Activated CD4-positive, alpha-beta T cell treated with anti-CD3 and anti-CD28 coated beads, Interleukin-2, amount 50 U/mL, for 24 hours (primary cell): ENCODE measurements around the gene DLG2.

Source experiments
- DNase-seq, 2 donors: peaks; one replicate each; pipeline ENCODE4 v3.0.0-alpha.2; 2020; ENCODE audit warnings: low read depth in 1 of 2, low spot score in 1 of 2

The DLG2 gene

DNA sequence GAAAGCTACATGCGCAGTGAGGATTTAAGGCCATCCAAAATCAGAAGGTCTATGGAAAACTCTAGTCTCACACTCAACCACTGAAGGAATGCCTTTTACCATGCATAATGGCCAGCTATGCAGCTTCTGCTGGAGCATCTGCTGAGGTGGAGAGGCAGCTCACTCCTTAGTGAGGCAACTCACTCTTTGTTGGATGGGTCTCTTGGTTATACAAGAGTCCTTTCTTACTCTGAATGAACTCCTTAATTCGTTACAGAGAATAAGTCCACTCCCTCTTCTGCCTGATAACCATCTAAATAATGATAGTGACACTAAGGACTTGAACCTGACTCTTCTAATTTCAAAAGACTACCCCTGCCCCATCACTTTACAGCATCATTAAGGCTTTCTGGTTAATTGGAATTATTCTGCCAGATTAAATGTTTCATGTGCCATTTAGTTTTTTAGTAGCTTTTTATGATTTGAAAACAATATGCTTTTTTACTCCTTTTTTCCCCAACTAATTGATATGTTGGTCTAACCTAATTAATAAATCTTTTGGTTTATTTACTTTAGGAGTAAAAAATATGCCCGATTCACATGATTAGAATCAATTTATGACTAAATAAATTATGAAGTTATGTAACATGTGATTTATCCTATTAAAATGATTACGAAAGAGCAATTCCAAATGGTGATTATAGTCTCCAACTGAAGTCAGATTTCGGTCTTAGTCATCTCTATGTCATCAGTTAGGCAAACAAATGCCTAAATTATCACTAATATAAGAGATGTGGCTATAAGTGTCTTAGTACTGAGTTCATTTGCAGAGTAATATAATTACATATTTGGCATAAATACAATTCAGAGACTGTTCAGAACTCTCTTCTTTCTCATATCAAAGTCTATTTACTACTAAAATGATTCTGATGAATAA is 2054.3 kb downstream of the DLG2 start:
- no peak for DNase-seq

DNA sequence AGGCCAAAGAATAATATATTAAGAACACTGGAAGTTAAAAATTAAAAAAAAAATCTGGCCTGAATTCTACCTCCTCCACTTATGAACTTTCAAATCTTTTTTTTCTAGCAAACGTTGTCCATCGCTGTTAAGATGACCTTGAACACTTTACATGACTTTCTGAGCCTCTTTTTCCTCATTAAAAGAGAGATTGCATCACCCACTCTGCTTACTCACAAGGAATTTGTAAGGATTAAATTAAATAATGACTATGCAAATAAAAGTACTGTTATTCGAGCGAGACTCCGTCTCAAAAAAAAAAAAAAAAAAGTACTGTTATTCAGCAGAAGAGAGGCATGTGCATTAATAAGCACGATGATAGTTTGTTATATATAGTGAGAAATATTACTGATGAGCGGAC is 2055.8 kb downstream of the DLG2 start:
- no peak for DNase-seq

DNA sequence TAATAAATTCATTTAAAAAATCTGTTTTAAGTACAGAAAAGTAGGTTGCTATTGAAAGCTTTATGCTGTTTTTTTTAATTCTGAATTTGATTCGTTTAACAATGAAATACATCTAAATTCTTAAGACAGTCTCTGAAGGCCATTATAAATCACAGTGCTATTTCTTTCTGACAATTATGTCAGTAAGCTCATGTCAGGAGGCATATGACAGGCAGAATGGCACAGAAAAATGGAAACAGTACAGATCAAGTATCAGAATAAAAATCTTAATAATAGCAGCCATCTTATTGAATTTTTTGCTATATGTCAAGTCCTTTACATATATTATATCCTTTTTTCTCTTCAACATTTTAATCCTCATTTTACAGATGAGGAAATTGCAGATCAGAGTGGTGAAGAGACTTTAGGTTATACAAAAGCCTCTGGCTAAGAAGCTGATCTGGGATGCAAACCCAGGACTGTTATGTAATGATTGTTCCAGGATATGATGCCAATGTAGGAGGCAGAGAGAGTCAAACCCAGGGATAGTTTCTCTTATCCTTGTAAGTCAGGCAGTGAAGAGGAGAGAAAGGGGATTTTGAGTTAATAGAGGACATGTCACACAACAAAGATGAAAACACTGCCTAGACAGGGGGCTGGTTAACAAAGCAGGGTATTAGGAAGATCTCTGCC is 2057.9 kb downstream of the DLG2 start:
- no peak for DNase-seq

DNA sequence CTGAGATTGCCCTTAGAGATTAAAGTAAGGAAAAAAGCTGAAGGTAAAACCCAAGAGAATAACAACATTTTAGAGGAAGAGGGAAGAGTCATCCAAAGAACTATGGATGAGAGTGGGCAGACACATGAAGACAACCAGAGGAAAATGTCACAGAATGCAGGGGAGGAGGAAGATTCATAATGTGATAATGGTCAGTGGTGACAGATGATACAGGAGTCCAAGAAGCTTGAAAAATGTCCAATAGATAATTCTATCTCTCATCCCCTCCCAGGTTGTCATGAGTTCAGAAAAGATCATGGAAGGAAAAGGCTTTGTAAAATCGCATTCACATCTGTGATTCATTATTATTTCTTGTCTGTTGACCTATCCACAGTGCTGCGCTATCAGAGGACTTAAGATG is 2058.6 kb downstream of the DLG2 start:
- DNase-seq: no peak

DNA sequence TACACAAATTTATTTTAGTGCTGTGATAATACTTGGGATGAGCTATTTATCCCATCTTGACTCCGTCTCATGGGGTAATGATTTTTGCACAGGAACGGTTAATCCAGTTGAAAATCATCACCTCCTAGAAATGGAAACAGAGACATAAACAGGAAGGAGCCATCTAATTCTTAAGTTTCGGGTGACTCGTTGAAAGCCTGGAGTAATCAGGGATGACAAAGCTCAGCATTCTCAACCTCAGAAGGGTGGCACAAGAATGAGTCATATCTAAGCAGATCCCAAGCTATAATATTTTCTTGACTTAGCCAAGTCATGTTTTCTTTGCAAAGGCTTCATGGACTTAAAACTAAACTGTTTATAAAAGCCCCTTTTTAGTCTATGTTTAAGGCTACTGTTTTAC is 2060.2 kb downstream of the DLG2 start:
- no peak for DNase-seq

DNA sequence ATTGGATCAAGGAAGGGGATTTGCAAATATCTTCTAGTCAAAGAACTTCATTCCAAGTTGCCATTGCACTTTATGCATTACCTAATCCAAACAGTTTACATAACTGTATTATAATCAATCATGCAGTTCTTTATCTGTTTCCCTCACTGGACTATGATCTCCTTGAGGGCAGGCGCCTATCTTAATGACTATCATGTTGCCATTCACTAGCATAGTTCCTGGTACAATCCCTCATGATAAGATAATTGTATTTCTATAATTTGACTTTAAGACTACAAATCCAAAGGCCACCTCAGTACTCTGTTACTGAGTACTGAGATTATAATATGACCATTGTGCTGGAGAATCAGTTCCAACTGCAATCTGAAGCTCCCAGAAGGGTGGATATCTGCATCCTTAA is 2062.3 kb downstream of the DLG2 start:
- no peak for DNase-seq

DNA sequence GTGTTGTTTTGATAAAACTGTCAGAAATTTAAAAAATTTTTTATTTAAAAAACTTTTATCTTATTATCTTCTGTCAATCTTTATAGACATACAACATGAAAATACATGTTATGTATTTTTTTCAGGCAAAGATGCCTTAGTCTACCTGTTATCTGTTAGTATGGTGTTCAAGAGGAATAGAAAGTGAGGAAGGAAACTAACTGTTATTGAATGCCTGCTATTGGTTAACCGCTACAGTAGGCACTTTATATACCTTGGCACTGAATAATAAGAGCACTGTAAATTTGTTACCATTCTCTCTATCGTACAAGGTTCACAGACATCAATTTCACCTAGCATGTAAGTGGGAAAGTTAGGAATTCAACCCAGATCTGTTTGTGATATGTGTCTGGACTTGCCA is 2068.9 kb downstream of the DLG2 start:
- DNase-seq: no peak

DNA sequence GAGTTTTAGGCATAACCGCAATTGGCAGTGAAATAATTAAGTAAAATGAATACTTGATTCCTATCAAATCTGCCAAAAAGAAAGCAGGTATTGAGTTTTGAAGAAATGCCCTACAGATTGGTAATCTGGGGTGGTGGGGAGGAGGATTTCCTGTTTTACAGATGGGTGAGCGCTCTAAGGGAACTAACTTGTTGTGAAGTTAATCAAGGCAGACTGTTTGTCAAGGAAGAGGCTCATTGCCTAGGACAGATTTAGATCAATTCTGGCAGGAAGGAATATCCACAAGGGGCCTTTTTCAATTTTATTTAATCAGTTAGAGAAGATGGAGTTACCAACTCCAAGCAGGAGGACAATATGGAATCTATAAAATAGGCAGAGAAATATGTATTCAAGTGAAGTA is 2069.5 kb downstream of the DLG2 start:
- DNase-seq: no peak

DNA sequence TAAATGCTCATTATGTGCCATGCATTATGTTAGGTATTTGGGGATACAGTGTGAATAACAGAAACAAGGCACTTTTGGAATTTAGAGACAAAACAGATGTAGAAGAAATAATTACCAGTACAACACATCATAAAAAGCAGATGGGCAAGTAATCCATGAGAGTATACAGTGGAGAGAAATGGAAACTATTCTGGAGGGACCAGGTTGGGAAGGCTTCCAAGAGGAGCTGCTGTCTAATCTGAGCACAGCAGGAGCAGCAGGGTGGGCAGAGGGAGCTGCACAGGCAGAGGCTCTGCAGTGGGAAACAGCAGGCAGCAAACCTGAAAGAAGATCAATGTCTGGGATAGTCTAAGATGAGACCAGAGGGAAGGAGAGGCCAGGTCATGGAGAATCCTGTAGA is 2072.3 kb downstream of the DLG2 start:
- DNase-seq: no peak

DNA sequence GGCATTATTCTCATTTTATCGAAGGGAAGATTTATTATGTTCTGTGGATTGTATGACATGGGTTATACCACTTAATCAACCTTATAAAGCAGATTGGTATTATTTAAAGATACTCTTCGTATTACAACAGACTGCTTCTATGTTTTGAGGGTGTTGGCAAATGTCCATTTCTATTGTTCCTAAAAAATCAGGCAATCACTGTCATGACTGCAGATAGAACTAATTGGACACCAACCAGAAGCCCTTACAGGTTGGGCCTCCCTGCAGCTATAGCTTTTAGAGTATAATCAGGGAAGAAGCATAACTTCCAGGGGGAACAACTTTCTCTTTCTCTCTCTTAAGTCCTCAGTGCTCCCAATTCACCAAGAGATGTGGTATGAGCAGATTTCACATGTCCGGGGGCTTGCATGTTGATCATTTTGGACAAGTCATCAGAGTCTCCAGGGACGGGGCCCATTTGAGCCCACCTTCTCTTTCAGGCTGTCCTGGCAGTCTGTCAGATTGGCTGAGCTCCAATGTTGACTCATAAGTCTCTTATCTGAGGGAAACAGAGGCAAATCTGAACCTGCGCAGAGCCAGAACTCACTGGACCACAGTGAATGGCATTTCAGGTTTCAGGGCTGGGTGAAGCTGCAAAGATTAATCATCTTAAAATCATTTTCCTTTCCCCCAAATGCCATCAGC is 2077.0 kb downstream of the DLG2 start:
- DNase-seq: no peak

DNA sequence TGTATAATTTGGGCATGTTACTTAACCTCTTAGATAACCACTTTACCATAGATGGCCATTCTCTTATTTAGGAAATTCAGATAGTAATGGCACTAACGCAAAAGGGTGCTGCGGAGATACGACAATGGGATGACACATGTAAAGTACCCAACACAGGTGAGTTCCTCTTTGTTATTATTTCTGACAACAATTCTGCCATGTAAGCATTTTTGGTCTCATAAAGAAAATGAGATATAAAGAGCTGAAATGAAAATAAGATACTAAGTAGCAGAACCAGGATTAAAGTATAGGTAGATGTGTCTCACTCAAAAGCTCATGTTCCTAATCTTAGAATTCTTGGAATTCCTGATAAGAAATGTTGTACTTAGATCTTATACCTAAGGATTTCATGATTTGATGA is 2080.8 kb downstream of the DLG2 start:
- no peak for DNase-seq

DNA sequence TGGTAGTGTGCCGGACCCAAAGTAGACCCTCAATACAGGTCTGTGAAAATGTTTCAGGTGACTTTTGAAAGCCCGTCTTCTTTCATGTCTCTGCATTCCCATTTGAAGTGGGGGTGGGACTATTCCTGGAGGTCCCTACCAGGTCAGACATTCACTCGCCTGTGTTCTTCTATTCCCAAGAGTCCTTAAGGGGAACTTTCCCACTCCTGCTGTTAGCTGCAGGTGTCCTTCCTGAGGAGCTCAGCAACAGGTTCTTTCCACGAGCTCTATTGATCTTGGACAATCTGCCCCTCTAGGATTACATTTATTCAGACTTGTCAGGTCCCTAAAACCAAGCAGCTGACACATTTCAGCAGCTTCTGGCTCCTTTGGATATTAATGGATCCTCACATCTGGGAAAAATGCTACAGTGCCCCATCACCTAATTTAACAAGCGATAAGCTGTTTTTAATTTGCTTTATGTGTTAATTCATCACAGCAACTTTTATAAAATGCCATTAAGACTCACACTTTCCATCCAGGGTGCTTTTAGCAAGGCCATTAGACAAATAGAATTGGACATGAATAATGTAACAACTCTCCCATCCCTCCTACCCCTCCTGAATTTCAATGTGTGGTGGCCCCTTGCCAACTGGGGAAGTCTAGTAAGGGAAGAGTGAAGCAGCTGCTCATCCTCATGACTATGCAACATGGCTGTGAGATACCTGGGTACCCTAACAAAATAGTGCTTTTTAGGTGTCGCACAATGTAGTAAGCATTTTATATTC is 2081.5 kb downstream of the DLG2 start:
- DNase-seq: no peak

DNA sequence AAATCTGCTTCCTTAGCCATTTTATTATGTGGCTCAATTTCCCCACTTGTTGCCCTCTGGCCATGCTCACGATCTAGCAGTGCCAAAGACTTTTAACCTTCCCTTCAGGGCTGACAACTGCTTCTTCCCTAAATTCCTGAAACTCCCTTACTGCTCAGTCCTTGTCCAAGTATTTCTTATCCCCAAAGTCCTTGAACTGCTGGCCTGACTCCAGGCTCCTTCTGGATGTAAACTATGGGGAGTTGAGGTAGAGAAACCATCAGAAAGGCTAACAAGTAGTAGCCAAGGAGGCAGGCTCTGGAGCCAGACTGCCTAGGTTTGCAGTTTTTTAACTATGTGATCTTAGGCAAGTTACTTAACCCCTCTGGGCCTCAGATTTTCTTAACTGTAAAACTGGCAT is 2082.3 kb downstream of the DLG2 start:
- DNase-seq: no peak

DNA sequence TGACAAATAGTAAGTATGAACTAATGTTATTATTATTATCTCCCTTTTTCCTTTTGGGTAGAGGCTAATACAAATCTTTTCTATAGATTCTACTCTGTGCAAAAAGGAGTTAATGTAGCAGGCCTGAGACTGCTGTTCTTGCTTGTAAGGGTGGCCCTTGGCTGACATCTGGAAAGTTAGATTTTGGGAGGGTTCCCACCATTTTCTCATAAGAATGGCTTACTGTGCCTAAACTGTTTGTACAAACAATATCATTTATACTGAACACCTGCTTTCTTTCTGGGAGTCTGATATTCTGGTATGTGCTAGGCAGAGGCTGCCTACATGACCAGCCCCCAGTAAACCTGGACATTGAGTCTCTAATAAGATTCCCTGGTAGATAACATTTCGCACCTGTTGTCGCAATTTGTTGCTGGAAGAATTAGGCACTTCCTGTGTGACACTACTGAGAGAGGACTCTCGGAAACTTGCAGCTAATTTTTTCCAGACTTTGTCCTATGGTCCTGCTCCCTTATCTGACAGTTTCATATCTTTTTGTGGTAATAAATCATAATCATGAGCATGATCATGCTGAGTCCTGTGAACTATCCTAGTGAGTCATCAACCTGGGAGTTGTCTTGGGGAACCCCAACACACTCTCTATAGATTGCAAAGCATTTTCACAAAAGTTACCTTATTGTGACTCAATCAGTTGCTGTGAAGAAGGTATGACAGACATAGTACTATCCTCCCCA is 2083.3 kb downstream of the DLG2 start:
- DNase-seq: no peak

DNA sequence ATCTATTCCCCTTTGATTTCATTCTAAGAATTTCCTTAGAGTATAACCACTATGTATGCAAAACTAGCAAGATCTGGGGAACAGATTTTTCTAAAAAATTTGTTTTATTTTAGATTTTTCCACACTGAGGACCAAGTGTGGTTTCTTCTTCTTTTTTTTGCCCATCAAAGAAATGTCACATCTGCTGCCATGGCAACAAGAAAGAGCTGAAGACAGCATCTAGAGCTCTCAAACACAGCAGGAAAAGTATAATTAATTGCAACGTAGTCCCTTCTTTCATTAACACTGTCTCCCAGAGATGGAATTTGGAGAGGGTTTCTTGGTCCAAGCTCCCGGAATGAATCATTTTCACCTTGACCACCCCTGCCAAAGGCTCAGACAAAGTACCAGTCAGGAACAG is 2084.3 kb downstream of the DLG2 start:
- no peak for DNase-seq

DNA sequence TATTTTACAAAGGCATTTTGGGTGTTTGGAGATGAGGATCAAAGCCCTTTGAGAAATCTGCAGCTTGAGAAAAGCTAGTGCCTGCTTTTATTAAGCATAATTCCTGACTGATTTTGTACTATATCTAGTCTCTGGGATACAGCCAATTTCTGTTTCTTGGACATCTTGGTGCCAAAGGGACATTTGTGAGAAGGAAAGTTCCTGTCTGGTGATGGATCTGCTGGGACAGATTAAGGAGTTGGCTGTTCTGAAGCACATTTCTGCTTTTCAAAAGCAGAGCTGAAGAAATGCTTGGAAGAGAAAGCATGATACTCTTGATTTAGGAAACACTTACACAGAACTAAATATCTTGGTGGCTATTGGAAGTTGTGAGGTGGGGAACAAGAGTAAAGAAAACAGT is 2086.4 kb downstream of the DLG2 start:
- no peak for DNase-seq

DNA sequence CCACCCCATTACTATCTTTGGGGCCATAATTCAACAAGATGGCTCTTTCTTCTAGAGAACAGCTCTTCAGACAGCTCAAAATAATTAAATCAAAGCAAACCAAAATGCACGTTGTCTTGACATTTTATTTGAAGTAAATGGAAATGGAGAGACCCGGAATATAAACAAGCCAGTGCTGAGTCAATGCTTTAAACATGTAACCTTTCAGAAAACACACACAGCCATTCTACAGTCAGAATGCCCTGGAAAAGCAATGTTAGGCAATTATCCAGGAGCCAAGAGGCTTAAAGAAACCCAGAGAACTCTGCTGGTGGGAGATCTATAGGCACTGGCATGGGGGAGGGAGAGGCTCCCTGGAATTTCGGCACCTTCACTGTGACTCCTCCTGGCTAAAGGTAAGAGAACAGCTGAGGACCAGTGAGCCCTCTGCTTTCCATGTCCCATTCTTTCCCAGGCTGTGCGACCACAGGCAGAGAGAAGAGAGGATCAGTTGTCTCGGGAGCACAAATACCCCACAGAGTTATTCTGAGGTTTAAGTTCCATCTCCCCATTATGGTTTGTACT is 2086.9 kb downstream of the DLG2 start:
- DNase-seq: no peak

DNA sequence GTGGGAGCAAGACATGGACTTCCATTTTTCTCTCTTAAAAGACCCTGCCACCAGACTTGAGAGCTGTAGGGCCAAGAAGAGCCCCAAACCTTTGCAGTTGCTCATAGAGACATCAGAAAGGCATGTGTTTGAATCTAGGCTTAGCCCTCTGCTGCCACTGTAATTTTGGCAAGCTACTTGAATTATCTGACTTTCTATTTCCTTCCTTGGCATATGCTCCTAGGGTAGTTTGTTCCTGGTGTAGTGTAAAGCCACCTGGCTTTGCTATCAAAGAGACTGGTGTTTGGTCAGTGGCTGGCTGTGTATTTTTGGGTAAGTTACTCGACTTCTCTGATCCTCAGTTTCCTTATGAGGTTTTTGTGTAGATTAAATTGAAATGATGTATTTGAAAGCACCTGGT is 2088.9 kb downstream of the DLG2 start:
- DNase-seq: no peak

DNA sequence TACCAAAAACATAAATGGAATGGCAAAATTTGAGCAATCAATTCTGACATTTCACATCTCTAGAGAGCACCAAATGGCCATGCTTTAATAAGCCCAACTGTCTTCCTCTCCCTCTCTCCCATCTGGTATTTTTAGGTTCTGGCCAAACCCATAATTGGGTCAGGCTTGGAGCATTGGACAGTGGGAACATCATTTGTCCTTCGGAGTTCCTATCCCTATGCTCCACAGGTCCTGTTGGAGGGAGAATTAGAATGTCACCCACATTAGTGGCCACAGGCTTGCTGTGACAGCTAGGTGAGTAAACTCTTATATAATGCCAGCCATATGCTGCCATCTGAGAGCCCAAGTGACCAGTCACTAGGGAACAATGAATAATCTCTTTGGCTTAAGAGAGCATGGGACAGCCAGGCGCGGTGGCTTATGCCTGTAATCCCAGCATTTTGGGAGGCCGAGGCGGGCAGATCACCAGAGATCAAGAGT is 2090.0 kb downstream of the DLG2 start:
- no peak for DNase-seq

DNA sequence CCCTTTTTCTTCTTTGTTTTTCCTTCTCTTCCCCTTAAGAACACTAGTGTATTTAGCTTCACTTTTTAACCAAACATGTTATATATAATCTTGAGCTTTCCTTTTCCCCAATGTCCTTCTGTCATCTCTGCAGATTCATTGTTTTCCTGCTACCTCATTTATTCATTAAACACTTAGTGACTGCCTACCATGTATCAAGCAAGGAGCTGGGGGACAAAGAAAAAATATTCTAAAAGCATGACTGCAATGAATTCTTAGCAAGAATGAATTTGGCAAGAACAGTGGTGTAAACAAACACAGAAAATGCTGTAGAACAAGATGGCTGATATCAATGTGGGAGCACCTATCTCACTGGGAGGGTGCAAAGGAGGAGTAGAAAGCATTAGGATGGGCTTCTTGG is 2094.0 kb downstream of the DLG2 start:
- DNase-seq: no peak
